ENCODE results near the gene TMEM169. TPM values are rescaled to one million over a fixed set of nuclear protein-coding genes. Genes with fewer than 3 reads are reported as not detected.

Gene TMEM169
- total and polyA plus RNA-seq, 4 donors, result 0.42 to 1.9 (median 0.80) TPM

DNA sequence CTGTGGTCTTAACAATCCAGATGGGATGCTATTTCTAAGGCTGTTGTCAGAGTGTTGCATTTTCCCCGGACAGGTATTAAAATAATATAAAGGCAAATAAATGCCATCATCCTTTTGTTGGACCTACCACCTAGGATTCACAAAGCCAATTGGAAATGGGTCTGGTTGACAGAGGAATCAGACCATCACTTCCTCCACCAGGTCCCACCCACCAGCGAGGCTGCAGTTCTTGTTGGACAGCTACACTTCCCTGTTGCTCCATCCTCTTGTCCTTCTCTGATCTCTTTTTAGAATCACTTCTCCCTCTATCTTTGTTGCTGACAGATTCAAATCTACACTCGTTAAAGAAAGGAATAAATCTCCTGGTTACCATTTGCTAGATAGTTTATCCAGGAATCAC is 1.1 kb downstream of the TMEM169 start:
- H3K4me3 ChIP-seq (ENCODE audit: low read depth in 1 of 3, low read length in 3 of 3), result no peak overlapping the region
- no peak overlapping the region for H3K9ac ChIP-seq (ENCODE audit: low read depth in 1 of 2, low read length in 2 of 2)
- no peaks in the 10 kb centered on the region for H3K9me3 ChIP-seq (ENCODE audit: control insufficient read depth in 4 of 4, low read length in 3 of 4)
- no peaks in the 10 kb centered on the region for H3K36me3 ChIP-seq (ENCODE audit: control insufficient read depth in 4 of 4, insufficient read depth in 3 of 4, low read depth in 1 of 4, low read length in 3 of 4)
- WGBS, result 70% methylated on average over 3 of the region's 3 CpGs
- no peak for DNase-seq (ENCODE audit: low spot score)
- H3K27me3 ChIP-seq (ENCODE audit: control insufficient read depth in 4 of 4, insufficient read depth in 4 of 4, low read length in 3 of 4), result no peaks in the 10 kb centered on the region
- H3K27ac ChIP-seq (ENCODE audit: low read depth in 1 of 2, low read length in 2 of 2), result no peak overlapping the region
- H3K4me1 ChIP-seq (ENCODE audit: control insufficient read depth in 4 of 4, insufficient read depth in 4 of 4, low read length in 3 of 4), result peaks cover 11 to 48% (median 39%) of the 10 kb centered on the region in 4 donors
- TF ChIP-seq ATF3 (IDR thresholded peaks at IDR 0.05), result no peak
- no peak for TF ChIP-seq RAD21 (IDR thresholded peaks at IDR 0.05)
- TF ChIP-seq, protein P1, sequence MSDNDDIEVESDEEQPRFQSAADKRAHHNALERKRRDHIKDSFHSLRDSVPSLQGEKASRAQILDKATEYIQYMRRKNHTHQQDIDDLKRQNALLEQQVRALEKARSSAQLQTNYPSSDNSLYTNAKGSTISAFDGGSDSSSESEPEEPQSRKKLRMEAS (IDR thresholded peaks at IDR 0.05), result no peak
- TF ChIP-seq FOXA1 (IDR thresholded peaks at IDR 0.05), result no peak
- no peak for TF ChIP-seq EGR1 (IDR thresholded peaks at IDR 0.05; ENCODE audit: low read depth in 2 of 2)
- TF ChIP-seq, protein P2, sequence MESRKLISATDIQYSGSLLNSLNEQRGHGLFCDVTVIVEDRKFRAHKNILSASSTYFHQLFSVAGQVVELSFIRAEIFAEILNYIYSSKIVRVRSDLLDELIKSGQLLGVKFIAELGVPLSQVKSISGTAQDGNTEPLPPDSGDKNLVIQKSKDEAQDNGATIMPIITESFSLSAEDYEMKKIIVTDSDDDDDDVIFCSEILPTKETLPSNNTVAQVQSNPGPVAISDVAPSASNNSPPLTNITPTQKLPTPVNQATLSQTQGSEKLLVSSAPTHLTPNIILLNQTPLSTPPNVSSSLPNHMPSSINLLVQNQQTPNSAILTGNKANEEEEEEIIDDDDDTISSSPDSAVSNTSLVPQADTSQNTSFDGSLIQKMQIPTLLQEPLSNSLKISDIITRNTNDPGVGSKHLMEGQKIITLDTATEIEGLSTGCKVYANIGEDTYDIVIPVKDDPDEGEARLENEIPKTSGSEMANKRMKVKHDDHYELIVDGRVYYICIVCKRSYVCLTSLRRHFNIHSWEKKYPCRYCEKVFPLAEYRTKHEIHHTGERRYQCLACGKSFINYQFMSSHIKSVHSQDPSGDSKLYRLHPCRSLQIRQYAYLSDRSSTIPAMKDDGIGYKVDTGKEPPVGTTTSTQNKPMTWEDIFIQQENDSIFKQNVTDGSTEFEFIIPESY (IDR thresholded peaks at IDR 0.05), result no peak
- TF ChIP-seq TAF1 (conservative IDR thresholded peaks at IDR 0.05), result no peak
- no peak for TF ChIP-seq REST (IDR thresholded peaks at IDR 0.05)
- no peak for TF ChIP-seq HNF4G (IDR thresholded peaks at IDR 0.05)
- no peak for TF ChIP-seq GABPA (IDR thresholded peaks at IDR 0.05 in 1 of 2, conservative IDR thresholded peaks at IDR 0.05 in 1 of 2)
- TF ChIP-seq FOXA2 (IDR thresholded peaks at IDR 0.05), result no peak
- no peak for TF ChIP-seq YY1 (IDR thresholded peaks at IDR 0.05)
- no peak for TF ChIP-seq JUND (IDR thresholded peaks at IDR 0.05)
- TF ChIP-seq NR2F2 (IDR thresholded peaks at IDR 0.05), result no peak
- TF ChIP-seq HNF4A (conservative IDR thresholded peaks at IDR 0.05), result no peak

- no peak for DNase-seq (ENCODE audit: low spot score)
- Histone ChIP-seq H3K27me3 (ENCODE audit: control insufficient read depth in 4 of 4, insufficient read depth in 4 of 4, low read length in 3 of 4) (no peaks in the 10 kb centered on the region), H3K27ac (ENCODE audit: low read depth in 1 of 2, low read length in 2 of 2) (no peak overlapping the region), H3K9me3 (ENCODE audit: control insufficient read depth in 4 of 4, low read length in 3 of 4) (no peaks in the 10 kb centered on the region), H3K36me3 (ENCODE audit: control insufficient read depth in 4 of 4, insufficient read depth in 3 of 4, low read depth in 1 of 4, low read length in 3 of 4) (no peaks in the 10 kb centered on the region), H3K4me1 (ENCODE audit: control insufficient read depth in 4 of 4, insufficient read depth in 4 of 4, low read length in 3 of 4) (peaks cover 10 to 45% (median 37%) of the 10 kb centered on the region in 4 donors), H3K9ac (ENCODE audit: low read depth in 1 of 2, low read length in 2 of 2) (no peak overlapping the region), H3K4me3 (ENCODE audit: low read depth in 1 of 3, low read length in 3 of 3) (no peak overlapping the region)
- TF ChIP-seq REST (IDR thresholded peaks at IDR 0.05) (no peak), EGR1 (IDR thresholded peaks at IDR 0.05; ENCODE audit: low read depth in 2 of 2) (no peak), JUND (IDR thresholded peaks at IDR 0.05) (peak in 1 of 2 donors; percentile 11), HNF4A (conservative IDR thresholded peaks at IDR 0.05) (peak; percentile 79 to 83), HNF4G (IDR thresholded peaks at IDR 0.05) (peak; percentile 38), RXRA (IDR thresholded peaks at IDR 0.05) (peak; percentile 43 to 52), SP1 (IDR thresholded peaks at IDR 0.05) (peak; percentile 30)
- WGBS, result 67% methylated on average over 11 of the region's 11 CpGs
Measured at GRCh38 chr2:216083464-216084281, 2.0 kb downstream of the TMEM169 start.
